GM21825 (cell line): ENCODE measurements around the gene RBM20.
"Not testable (repeated sequence)": the region's sequence is repeated elsewhere in the genome, so short reads cannot be mapped to it uniquely, and the experiment has no call there.

ENCODE experiments used
- ATAC-seq: cut with Tn5 transposase; IDR thresholded peaks from one replicate; pipeline ENCODE4 v1.9.1; 2021; ENCODE audit warnings: mild to moderate bottlenecking, moderate library complexity; ENCODE audit not compliant: unreplicated experiment

Gene RBM20

DNA sequence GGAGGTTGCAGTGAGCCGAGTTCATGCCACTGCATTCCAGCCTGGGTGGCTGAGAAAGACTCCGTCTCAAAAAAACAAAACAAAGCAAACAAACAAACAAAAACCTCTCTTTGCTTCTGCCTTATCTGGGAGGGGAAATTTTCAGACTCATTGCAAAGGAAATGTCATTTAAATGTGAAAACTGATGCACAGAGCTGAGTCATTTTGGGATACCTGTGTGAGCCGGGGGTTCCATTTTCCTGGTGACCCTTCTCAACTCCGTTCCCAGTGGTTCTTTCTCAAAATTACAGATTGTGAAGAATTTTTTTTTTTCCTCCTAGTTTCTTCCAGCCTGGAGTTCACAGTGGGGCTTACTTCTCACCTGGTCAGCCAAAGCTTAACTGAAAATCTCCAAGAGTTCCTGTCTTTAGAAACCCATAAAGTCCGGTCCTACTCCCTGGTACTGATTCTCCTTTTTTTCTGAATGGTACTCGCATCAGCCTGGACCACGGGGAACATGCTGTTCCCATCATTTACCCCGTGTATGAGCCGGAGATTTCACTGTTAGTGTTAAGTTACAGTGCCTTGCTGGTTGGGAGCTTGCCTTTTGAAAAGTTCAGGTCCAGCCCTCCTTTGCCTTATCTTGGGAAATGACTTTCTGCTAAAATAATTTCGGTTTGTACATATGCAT is 56.9 kb downstream of the RBM20 start:
- ATAC-seq, result no peak

DNA sequence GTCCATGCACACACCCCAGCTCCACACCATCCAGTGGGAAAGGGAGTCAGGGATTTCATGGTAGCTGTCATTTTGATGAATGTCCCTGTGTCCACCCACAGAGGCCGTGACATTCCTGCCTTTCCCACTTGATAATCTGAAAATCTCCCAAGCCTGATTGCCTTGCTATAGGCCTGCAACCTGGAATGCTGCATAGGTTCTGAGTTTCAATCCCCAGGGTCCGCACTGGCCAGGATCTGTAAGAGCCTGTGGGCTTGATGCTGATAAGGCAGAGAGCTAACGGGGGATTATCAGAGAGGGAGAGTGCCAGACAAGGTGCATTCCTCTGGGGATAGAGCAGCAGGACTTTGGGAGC is 57.5 kb downstream of the RBM20 start:
- ATAC-seq, result no peak

DNA sequence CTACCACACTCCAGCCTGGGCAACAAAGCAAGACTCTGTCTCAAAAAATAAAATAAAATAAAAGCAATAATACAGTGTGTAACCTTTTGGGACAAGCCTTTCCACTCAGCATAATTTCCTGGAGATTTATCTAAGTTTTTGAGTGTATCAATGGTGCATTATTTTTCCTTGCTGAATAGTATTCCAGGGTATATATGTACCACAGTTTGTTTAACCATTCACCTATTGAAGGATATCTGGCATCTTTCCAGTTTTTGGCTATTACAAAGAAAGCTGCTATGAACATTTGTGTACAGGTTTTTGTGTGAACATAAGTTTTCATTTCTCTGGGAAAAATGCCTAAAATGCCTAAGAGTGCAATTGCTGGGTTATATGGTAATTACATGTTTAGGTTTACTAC is 59.9 kb downstream of the RBM20 start:
- no peak for ATAC-seq

DNA sequence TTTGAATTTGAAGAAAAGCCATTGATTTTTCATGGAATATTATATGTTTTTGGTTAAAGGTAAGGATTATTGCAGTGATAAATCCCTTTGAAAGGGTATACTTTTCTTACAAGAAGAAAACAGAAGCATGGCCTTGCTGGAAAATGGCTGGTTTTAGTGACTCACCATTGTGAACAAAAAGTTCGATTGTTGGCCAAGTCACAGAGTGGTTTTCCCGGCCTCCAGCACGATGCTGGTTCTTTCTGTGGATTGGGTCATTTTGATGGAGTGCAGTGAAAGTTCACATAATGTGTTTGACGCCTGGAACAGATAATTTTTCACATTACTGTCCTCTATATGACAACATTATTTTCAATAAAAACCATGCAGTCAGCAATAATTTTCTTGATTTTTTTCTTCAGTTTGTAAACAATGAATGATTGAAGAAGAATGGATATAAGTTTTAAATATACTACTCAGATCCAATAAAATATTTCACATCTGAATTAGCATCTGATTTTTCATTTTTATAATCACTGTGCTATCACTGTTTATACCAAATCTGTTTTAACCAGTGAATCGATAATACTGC is 60.9 kb downstream of the RBM20 start:
- ATAC-seq, result no peak

DNA sequence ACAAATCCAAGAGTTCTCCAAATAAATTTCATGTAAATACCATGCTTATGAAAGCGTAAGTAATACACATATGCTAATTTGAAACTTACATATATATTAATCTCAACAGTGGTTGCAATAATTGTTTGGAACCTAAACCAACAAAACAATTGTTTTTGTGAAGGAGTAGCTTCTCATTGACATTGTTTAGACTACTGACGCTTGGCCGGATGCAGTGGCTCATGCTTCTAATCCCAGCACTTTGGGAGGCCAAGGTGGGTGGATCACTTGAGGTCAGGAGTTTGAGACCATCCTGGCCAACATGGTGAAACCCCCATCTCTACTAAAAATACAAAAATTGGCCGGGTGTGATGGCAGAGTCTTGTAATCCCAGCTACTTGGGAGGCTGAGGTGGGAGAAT is 61.5 kb downstream of the RBM20 start:
- ATAC-seq, result not testable (repeated sequence)

- ATAC-seq, result no peak
Observed at GRCh38 chr10:110706690-110707098, 62.6 kb downstream of the RBM20 start.

DNA sequence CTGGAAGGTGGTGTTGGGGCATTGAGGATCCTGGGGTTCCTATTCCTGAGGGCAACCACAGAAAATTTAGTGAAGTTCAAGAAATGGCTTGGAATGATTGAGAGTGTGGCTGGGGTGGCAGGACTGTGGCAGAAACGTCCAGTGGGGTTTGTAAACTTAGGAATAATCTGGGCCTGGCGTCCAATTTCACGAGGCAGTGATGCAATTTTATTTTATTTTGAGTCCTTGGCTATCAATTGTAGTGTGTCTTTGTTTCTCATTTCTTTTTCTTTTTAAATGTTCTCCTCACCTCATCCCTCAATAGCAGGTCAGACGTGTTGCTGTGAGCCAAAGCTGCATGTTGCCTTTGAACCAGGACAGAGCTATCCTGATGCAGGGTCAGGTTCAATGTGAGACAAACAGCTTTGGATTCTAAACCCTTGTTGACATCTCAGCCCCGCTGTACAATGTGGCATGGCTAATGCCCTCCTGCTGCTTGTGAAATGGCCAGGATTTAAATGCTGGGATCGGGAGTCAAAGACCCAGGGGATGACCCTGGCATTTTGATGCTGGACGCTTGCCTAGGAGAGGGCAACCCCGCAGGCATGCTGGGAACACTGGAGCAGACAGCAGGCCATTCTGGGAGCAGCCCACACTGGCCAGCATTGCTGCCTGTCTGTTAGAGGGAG is 64.8 kb downstream of the RBM20 start:
- ATAC-seq, result no peak

- no peak for ATAC-seq
Observed at GRCh38 chr10:110709444-110709828, 65.3 kb downstream of the RBM20 start.

- ATAC-seq, result no peak
Observed at GRCh38 chr10:110709964-110710587, 65.9 kb downstream of the RBM20 start.

- no peak for ATAC-seq
Observed at GRCh38 chr10:110710621-110711020, 66.5 kb downstream of the RBM20 start.

DNA sequence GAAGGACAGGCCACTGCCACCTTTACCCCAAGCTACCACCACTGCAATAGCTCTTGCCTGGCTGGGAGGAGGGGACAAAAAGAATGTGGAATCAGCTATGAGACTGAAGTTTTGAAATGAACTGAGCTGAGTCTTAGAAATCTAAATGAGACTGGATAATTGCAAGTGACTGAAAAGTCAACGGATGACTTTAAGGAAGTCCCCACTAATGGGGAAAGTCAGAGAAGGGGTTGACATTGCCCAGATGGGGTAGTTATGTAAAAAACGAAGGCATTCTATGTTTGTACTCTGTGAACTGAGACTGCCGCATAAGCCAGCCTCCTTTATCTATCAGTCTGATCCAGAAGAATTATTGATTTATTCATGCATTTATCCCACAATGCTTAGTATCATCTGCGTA is 67.2 kb downstream of the RBM20 start:
- ATAC-seq, result no peak

- ATAC-seq, result no peak
Observed at GRCh38 chr10:110714356-110714755, 70.2 kb downstream of the RBM20 start.

DNA sequence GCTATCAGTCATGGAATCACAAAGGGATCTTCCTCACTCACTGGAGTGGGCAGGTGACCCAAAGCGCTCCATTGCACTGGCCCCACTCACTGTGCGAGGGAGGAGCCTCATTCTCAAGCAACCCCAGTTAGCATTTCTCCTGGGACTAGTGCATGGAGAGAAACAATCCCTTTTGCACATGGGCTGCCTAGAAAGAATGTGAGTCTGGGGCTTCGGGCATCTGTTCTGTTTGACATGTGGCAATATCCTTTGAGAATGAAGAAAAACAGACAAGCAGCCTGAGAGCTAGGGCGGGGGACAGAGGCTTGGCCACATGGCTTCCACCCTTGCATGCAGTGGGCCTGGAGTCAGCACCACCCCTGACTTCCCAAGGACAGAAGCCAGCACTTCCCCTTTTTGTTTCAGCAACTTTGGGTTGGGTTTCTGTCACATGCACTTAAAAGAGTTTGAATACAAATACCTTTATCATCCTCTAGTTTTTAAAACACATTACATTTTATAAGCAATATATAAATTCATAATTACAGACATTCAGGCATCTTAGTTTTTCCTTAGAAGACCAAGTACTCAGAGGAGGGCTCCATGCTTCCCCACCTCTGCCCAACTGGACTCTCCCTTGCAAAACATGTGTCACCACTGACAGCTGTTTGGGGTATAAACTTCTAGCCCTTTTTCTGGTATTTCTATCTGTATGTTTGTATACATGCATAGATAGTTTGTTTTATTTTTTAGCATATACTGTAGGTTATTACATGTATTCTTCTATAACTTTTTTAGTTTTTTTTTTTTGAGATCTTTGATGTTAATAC is 73.8 kb downstream of the RBM20 start:
- ATAC-seq, result peak; percentile 56

DNA sequence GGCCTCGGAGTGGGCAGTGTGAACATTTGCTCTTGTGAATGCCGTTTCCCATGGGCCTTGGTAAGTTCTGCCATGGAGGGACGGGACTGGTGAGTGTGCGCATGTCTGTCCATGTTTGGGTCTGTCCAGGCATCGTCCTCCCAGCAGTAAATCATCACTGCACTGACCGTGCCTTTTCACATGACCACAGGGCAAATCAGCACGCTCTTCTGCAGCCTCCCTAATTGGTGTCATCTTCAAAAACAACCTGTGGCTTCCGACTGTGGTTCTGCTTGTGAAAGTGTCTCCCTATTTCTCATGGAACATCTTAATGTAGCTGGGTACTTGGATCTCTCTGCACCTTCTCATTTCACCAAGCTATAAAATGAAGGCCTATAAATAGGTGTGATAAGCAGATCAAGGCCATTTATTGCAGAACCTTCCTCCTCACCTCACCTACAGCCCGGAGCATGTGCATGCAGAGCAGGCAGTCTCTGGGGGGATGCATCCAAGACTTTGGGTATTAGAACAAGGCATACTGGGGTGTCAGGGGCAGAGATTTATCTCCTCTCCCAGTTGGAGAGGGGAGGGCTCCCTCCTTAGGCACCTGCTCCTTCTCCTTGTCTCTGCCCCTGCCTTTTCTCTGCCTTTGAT is 77.4 kb downstream of the RBM20 start:
- no peak for ATAC-seq

DNA sequence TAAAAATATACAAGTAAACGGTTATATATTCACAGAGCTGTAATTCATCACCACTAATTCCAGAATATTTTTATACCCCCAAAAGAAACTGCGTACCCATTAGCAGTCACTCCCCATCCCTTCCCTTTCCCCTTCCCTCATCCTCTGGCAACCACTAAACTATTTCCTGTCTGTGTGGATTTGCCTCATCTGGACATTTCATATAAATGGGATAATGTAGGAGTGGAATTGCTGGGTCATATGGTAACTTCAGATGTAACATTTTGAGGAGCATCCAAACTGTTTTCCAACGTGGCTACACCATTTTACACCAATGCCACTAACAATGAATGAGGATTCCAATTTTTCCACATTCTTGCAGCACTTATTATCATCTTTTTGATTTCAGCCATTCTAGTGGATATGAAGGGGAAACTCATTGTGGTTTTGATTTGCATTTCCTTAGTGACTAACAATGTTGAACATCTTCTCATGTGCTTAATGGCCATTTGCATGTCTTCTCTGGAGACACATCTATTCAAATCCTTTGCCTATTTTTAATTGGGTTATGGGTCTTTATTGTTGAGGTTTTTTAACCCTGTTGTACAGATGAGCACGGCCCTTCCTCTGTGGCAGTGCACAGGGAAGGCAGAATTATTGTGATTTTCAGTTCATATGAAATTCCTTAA is 79.2 kb downstream of the RBM20 start:
- no peak for ATAC-seq

GRCh38 chr10:110724116-110724921 is 80.2 kb downstream of the RBM20 start:
- ATAC-seq, result peak; percentile 64

DNA sequence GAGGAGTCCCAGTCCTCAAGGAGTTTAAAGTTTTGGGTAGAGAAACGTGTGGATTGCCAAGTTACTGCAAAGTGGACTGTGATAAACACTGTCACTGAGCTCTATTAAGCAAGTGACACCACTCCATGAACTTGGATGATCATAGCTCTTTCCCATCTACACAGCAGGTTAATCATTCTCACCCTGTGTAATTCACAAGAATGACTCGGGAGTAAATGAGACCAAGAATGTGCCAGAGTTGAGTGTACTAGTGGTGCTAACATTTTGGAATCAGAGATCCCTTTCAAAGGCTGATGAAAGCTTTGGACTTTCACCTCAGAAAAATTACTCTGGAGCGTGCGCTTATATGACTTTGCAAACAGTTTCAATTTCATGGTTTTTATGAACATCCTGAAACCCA is 80.8 kb downstream of the RBM20 start:
- ATAC-seq, result no peak

- no peak for ATAC-seq
Observed at GRCh38 chr10:110725801-110726630, 81.9 kb downstream of the RBM20 start.

DNA sequence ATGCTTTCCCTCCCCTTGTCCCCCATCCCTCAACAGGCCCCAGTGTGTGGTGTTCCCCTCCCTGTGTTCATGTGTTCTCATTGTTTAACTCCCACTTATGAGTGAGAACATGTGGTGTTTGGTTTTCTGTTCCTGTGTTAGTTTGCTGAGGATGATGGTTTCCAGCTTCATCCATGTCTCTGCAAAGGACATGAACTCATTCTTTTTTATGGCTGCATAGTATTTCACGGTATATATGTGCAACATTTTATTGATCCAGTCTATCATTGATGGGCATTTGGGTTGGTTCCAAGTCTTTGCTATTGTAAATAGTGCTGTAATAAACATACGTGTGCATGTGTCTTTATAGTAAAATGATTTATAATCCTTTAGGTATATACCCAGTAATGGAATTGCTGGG is 83.6 kb downstream of the RBM20 start:
- not testable (repeated sequence) for ATAC-seq
